BJ (cell line): ENCODE results near the gene GSK3A. TPM values are rescaled to one million over a fixed set of nuclear protein-coding genes. Genes with fewer than 3 reads are reported as not detected.

Source experiments
- CTCF ChIA-PET: fragments of 350-600 bp; formaldehyde crosslinking; extraction: SDS; loops from one replicate; lab custom pipeline; 2021; ENCODE audit warnings: antibody characterized with exemption, inconsistent platforms; lab: Yijun Ruan, JAX
- POLR2A ChIA-PET: fragments of 300-600 bp; sonication (Branson Sonifier 250); formaldehyde crosslinking; extraction: SDS; loops from one replicate; lab custom pipeline; 2021; ENCODE audit warnings: antibody characterized with exemption; lab: Charles Lee
- DNase-seq: peaks from one replicate; pipeline ENCODE4 v3.0.0-alpha.2; 2011; ENCODE audit warnings: low read depth
- H3K27me3 ChIP-seq: 2 replicates; pipeline ENCODE4 v1.6.0; 2011; ENCODE audit warnings: low read length; ENCODE audit not compliant: control insufficient read depth, insufficient read depth
- H3K36me3 ChIP-seq: 2 replicates; pipeline ENCODE4 v1.5.1; 2011; ENCODE audit warnings: low read length; ENCODE audit not compliant: control insufficient read depth, insufficient read depth
- H3K4me3 ChIP-seq: 2 replicates; pipeline ENCODE4 v1.5.1; 2011; ENCODE audit warnings: low read depth, mild to moderate bottlenecking, control low read depth, low read length
- polyA plus RNA-seq: library from polyadenylated mRNA; depleted of rRNA; stranded (reverse); fragments of >200 nt; gene quantifications from 2 replicates; pipeline ENCODE4 v1.2.3, GENCODE V29; 2011; rRNA removed
- TF ChIP-seq, protein P1 (sequence below): IDR thresholded peaks from 2 replicates; pipeline ENCODE4 v1.5.1; 2011; ENCODE audit warnings: low read depth, mild to moderate bottlenecking, control low read depth, inconsistent platforms, low read length, moderate library complexity; ENCODE audit not compliant: insufficient read depth

Gene GSK3A
- polyA plus RNA-seq, 1 experiment = 36.1 TPM

DNA sequence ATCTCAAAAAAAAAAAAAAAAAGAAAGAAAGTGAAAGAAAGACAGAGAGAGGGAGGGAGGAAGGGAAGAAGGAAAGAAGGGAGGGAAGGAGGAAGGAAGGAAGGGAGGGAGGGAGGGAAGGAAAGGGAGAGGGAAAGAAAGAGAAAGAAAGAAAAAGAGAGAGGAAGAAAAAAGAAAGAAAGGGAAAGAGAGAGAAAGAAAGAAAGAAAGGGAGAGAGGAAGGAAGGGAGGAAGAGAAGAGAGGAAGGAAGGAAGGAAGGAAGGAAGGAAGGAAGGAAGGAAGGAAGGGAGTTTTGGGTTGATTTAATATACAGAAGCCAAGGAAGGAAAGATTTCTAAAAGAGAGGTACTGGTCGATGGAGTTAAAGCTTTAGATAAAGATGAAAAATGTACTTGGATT is 53.7 kb downstream of the GSK3A start:
- no peak overlapping the region for H3K4me3 ChIP-seq
- POLR2A ChIA-PET = no interaction called here
- H3K27me3 ChIP-seq = no peaks in the 10 kb centered on the region
- CTCF ChIA-PET = interaction anchor here (0.7 to 6.6 kb wide), 2 partner anchors 78 to 85 kb away, joined by 3 to 98 read pairs; no protein-coding TSS in a partner anchor
- H3K36me3 ChIP-seq = no peaks in the 10 kb centered on the region
- no peak for DNase-seq
- TF ChIP-seq, protein P1, sequence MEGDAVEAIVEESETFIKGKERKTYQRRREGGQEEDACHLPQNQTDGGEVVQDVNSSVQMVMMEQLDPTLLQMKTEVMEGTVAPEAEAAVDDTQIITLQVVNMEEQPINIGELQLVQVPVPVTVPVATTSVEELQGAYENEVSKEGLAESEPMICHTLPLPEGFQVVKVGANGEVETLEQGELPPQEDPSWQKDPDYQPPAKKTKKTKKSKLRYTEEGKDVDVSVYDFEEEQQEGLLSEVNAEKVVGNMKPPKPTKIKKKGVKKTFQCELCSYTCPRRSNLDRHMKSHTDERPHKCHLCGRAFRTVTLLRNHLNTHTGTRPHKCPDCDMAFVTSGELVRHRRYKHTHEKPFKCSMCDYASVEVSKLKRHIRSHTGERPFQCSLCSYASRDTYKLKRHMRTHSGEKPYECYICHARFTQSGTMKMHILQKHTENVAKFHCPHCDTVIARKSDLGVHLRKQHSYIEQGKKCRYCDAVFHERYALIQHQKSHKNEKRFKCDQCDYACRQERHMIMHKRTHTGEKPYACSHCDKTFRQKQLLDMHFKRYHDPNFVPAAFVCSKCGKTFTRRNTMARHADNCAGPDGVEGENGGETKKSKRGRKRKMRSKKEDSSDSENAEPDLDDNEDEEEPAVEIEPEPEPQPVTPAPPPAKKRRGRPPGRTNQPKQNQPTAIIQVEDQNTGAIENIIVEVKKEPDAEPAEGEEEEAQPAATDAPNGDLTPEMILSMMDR = no peak

- Histone ChIP-seq H3K4me3 (no peak overlapping the region), H3K36me3 (no peaks in the 10 kb centered on the region), H3K27me3 (peaks cover 11% of the 10 kb centered on the region)
- no peak for DNase-seq
- TF ChIP-seq, protein P1 = no peak
- ChIA-PET POLR2A (no interaction called here), CTCF (interaction anchor here (0.7 to 6.6 kb wide), 16 partner anchors 10 to 128 kb away, joined by 3 to 98 read pairs (median 8); partner anchors contain the start of genes DEDD2 and POU2F2)
Observed at GRCh38 chr19:42185277-42185676, 57.1 kb downstream of the GSK3A start.

GRCh38 chr19:42184401-42184861 is 58.0 kb downstream of the GSK3A start:
- DNase-seq = peak; percentile 40
- ChIA-PET POLR2A (no interaction called here), CTCF (interaction anchor here (0.6 to 6.6 kb wide), 26 partner anchors 9 to 529 kb away, joined by 3 to 98 read pairs (median 4); partner anchors contain the start of genes DEDD2 and POU2F2)
- Histone ChIP-seq H3K36me3 (no peaks in the 10 kb centered on the region), H3K4me3 (no peak overlapping the region), H3K27me3 (peaks cover 18% of the 10 kb centered on the region)
- TF ChIP-seq, protein P1 = peak; percentile 95

Other genes with a start within 250 kb of the GSK3A start
- gene ATP1A3, start 248.4 kb downstream of the GSK3A start, polyA plus RNA-seq = 0.11 and 0.32 TPM in 2 replicates
- gene GRIK5, start 172.4 kb downstream of the GSK3A start, polyA plus RNA-seq = 0.06 and 0.10 TPM in 2 replicates
- 5.6 and 10.4 TPM in 2 replicates for gene ZNF574, start 166.4 kb downstream of the GSK3A start, polyA plus RNA-seq
- 1.8 and 2.2 TPM in 2 replicates for gene POU2F2, start 110.2 kb downstream of the GSK3A start, polyA plus RNA-seq
- gene DEDD2, start 24.9 kb downstream of the GSK3A start, polyA plus RNA-seq = 19.1 and 30.4 TPM in 2 replicates
- gene ZNF526, start 22.3 kb downstream of the GSK3A start, polyA plus RNA-seq = 4.8 and 5.9 TPM in 2 replicates
- 47.4 and 51.4 TPM in 2 replicates for gene ERF, start 12.5 kb upstream of the GSK3A start, polyA plus RNA-seq
- 3.5 and 7.0 TPM in 2 replicates for gene CIC, start 26.6 kb upstream of the GSK3A start, polyA plus RNA-seq
- 0.43 and 0.93 TPM in 2 replicates for gene PRR19, start 59.5 kb upstream of the GSK3A start, polyA plus RNA-seq
- 24.7 and 35.7 TPM in 2 replicates for gene PAFAH1B3, start 60.0 kb upstream of the GSK3A start, polyA plus RNA-seq
- 0.07 TPM in 1 of 2 replicates, not detected in the other for gene TMEM145, start 70.7 kb upstream of the GSK3A start, polyA plus RNA-seq
- 6.8 and 9.6 TPM in 2 replicates for gene MEGF8, start 83.0 kb upstream of the GSK3A start, polyA plus RNA-seq
- gene CNFN, start 147.7 kb upstream of the GSK3A start, polyA plus RNA-seq = 0.38 and 0.78 TPM in 2 replicates
- gene LIPE, start 184.8 kb upstream of the GSK3A start, polyA plus RNA-seq = 1.9 and 3.3 TPM in 2 replicates
- gene CXCL17, start 200.3 kb upstream of the GSK3A start, polyA plus RNA-seq = not detected in 2 replicates